CD4-positive, alpha-beta T cell (primary cell): Measurements from ENCODE around the gene C9. TPM values are rescaled to one million over a fixed set of nuclear protein-coding genes. Genes with fewer than 3 reads are reported as not detected.
"Not testable (repeated sequence)": the region's sequence is repeated elsewhere in the genome, so short reads cannot be mapped to it uniquely, and the experiment has no call there.

Source experiments
- ATAC-seq: fragments of 200-7000 bp; cut with Tn5 transposase; one replicate; pipeline ENCODE4 v1.10.0; 2022; ENCODE audit warnings: mild to moderate bottlenecking; ENCODE audit not compliant: poor library complexity
- CTCF ChIA-PET: fragments of 350-600 bp; sonication (Branson Sonifier 250); formaldehyde crosslinking; loops from one replicate; lab custom pipeline; 2021; ENCODE audit warnings: antibody characterized with exemption, inconsistent platforms; lab: Charles Lee
- POLR2A ChIA-PET: fragments of 350-600 bp; sonication (Branson Sonifier 250); formaldehyde crosslinking; loops from one replicate; lab custom pipeline; 2021; ENCODE audit warnings: antibody characterized with exemption, inconsistent platforms; lab: Charles Lee
- DNase-seq, 14 experiments: peaks; one replicate each; pipeline ENCODE4 v3.0.0-alpha.2; 2013 to 2020; ENCODE audit warnings: mixed read lengths in 2 of 14
- H3K27ac ChIP-seq, 2 donors: one replicate each; pipeline versions ENCODE4 v1.5.1 to v1.7.0; 2013; ENCODE audit warnings: low read length in 2 of 2, low read depth in 1 of 2, mild to moderate bottlenecking in 1 of 2
- H3K27me3 ChIP-seq, 2 experiments: 1 replicate in 1 of 2; 2 replicates in 1 of 2; pipeline versions ENCODE4 v1.6.1 to v1.7.0; 2013; ENCODE audit warnings: low read length in 2 of 2, control low read depth in 1 of 2, mild to moderate bottlenecking in 1 of 2, moderate library complexity in 1 of 2; ENCODE audit not compliant: insufficient read depth in 2 of 2, control insufficient read depth in 1 of 2
- H3K36me3 ChIP-seq: one replicate; pipeline ENCODE4 v1.6.1; 2013; ENCODE audit warnings: low read length, control low read depth; ENCODE audit not compliant: insufficient read depth
- H3K4me1 ChIP-seq: one replicate; pipeline ENCODE4 v1.6.1; 2013; ENCODE audit warnings: low read length, control low read depth; ENCODE audit not compliant: insufficient read depth
- H3K4me3 ChIP-seq: one replicate; pipeline ENCODE4 v1.5.1; 2013; ENCODE audit warnings: mild to moderate bottlenecking, low read length, moderate library complexity
- H3K9me3 ChIP-seq, 2 experiments: 1 replicate in 1 of 2; 2 replicates in 1 of 2; pipeline versions ENCODE4 v1.6.1 to v1.7.0; 2013; ENCODE audit warnings: low read length in 2 of 2, mild to moderate bottlenecking in 2 of 2, control low read depth in 1 of 2, moderate library complexity in 1 of 2; ENCODE audit not compliant: control insufficient read depth in 1 of 2, insufficient read depth in 1 of 2
- H3K27ac Mint-ChIP-seq: one replicate; pipeline ENCODE4 v1.8.0; 2020; ENCODE audit warnings: mixed read lengths
- H3K27me3 Mint-ChIP-seq: one replicate; pipeline ENCODE4 v1.8.0; 2021; ENCODE audit warnings: mixed read lengths
- H3K36me3 Mint-ChIP-seq: one replicate; pipeline ENCODE4 v1.8.0; 2021; ENCODE audit warnings: low read depth, mixed read lengths
- H3K4me1 Mint-ChIP-seq: one replicate; pipeline ENCODE4 v1.8.0; 2021; ENCODE audit warnings: low read depth, mixed read lengths
- H3K4me3 Mint-ChIP-seq: one replicate; pipeline ENCODE4 v1.8.0; 2020; ENCODE audit warnings: mild to moderate bottlenecking, mixed read lengths
- H3K9me3 Mint-ChIP-seq: one replicate; pipeline ENCODE4 v1.8.0; 2020; ENCODE audit warnings: mixed read lengths
- CTCF ChIP-seq: fragments of 200-600 bp; IDR thresholded peaks from one replicate; pipeline ENCODE4 v1.8.0; 2022; ENCODE audit warnings: antibody characterized with exemption, mild to moderate bottlenecking
- intact Hi-C, 2 experiments: fragments of 100-400 bp; cut with DNase I in 1 of 2; cut with micrococcal nuclease in 1 of 2; formaldehyde crosslinking; loops; one replicate each; pipeline versions ENCODE4 v1.15.1 to v1.9.0; 2023 to 2025; cut with DNase I, micrococcal nuclease
- total RNA-seq, 174 experiments: library from RNA in 2 of 174; stranded (reverse) in 2 of 174; gene quantifications; one replicate each; pipeline ENCODE4 v1.2.3 and lab custom pipeline; 2021 to 2026

Gene C9
- total RNA-seq, 2 experiments from 2014 or later, result not detected

GRCh38 chr5:39405083-39405843 lies 41.0 kb upstream of the C9 start:
- Histone ChIP-seq H3K4me1 (no peaks in the 10 kb centered on the region), H3K27ac (no peak overlapping the region), H3K4me3 (no peak overlapping the region), H3K9me3 (no peaks in the 10 kb centered on the region), H3K36me3 (no peaks in the 10 kb centered on the region), H3K27me3 (peaks cover 5% of the 10 kb centered on the region in 2 experiments)
- no peak for TF ChIP-seq CTCF
- ATAC-seq (no peak), DNase-seq (no peak)
- Mint-ChIP-seq H3K27ac (no peak overlapping the region), H3K4me3 (no peak overlapping the region), H3K9me3 (no peaks in the 10 kb centered on the region), H3K36me3 (no peaks in the 10 kb centered on the region), H3K4me1 (no peaks in the 10 kb centered on the region), H3K27me3 (peaks cover 25% of the 10 kb centered on the region)
- intact Hi-C loops, result no loop called here
- POLR2A ChIA-PET, result no interaction called here
- CTCF ChIA-PET, result no interaction called here

- H3K36me3 Mint-ChIP-seq, H3K27me3 ChIP-seq, H3K4me3 ChIP-seq, H3K9me3 ChIP-seq, H3K9me3 Mint-ChIP-seq, ATAC-seq, H3K4me1 Mint-ChIP-seq, H3K4me3 Mint-ChIP-seq, H3K27ac ChIP-seq, intact Hi-C loops, H3K36me3 ChIP-seq, DNase-seq, H3K4me1 ChIP-seq, CTCF ChIA-PET, POLR2A ChIA-PET, H3K27ac Mint-ChIP-seq: not testable (repeated sequence)
- peaks cover 16% of the 10 kb centered on the region for H3K27me3 Mint-ChIP-seq
These were observed 39.5 kb upstream of the C9 start for GRCh38 chr5:39403761-39404160.

GRCh38 chr5:39402140-39402539 lies 37.8 kb upstream of the C9 start:
- H3K36me3 ChIP-seq, H3K9me3 Mint-ChIP-seq, H3K27ac ChIP-seq, H3K36me3 Mint-ChIP-seq, POLR2A ChIA-PET, H3K4me1 Mint-ChIP-seq, ATAC-seq, H3K9me3 ChIP-seq, DNase-seq, H3K27me3 ChIP-seq, intact Hi-C loops, H3K27ac Mint-ChIP-seq, H3K4me3 ChIP-seq, CTCF ChIA-PET, H3K4me3 Mint-ChIP-seq, H3K4me1 ChIP-seq: not testable (repeated sequence)
- H3K27me3 Mint-ChIP-seq, result peaks cover 13% of the 10 kb centered on the region

- Histone ChIP-seq H3K36me3 (no peaks in the 10 kb centered on the region), H3K4me1 (no peaks in the 10 kb centered on the region), H3K4me3 (no peak overlapping the region), H3K27me3 (peaks cover under 1% of the 10 kb centered on the region in 2 experiments), H3K27ac (no peak overlapping the region), H3K9me3 (no peaks in the 10 kb centered on the region)
- Mint-ChIP-seq H3K9me3 (no peaks in the 10 kb centered on the region), H3K27ac (no peak overlapping the region), H3K27me3 (peaks cover 8% of the 10 kb centered on the region), H3K4me1 (peaks cover 6% of the 10 kb centered on the region), H3K4me3 (no peak overlapping the region), H3K36me3 (no peaks in the 10 kb centered on the region)
- ATAC-seq (no peak), DNase-seq (no peak)
- TF ChIP-seq CTCF, result no peak
- intact Hi-C loops, result no loop called here
- CTCF ChIA-PET, result interaction anchor here (1.1 kb wide), 1 partner anchor 10 kb away, joined by 4 read pairs; no protein-coding TSS in a partner anchor
- POLR2A ChIA-PET, result no interaction called here
These were observed 36.7 kb upstream of the C9 start for GRCh38 chr5:39400713-39401578.
